SKM-1 treated with dmso at 0.1 percent for 144 hours (cell line): ENCODE results near the gene DLEU7.

ENCODE experiments used
- DNase-seq: peaks from one replicate; lab custom pipeline; 2025; ENCODE audit not compliant: unreplicated experiment; lab: John Stamatoyannopoulos, UW

DLEU7 gene

DNA sequence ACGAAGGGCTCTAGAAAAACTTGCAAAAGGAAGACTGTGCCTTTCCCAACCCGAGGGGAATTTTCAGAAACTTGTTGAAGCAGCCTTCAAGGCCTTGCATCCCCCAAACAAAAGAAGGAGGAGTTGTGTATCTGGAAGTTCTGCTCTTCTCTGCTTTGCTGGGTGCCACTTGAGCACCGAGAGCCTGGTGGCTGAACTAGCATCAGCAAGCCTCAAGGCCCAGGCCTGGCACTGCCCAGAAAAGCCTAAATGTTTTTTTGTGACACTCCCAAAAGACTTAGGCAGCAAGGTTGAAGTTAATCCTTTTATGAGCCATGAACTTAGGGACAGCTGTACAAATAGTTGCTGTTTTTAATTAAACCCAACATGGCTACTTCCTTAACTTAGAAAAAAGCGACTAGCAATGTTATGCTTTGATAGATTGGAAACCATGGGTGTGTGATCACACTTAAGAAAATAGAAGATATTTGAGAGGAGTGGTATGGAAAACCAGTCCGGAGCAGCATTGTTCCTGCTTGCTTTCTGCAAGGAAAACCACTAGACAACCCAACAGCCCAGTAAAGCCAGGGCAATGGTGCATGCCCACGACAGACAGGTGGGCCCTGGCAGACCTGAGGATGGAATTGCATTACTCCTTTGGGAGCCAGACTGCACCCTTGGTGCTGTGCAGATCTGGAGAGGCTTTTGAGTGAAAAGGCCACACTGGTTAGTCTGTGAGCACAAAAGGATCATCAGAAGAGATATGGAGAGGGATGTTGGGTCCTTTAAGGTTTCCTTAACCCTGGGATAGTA, 788 bp upstream of the DLEU7 start:
- no peak for DNase-seq

DNA sequence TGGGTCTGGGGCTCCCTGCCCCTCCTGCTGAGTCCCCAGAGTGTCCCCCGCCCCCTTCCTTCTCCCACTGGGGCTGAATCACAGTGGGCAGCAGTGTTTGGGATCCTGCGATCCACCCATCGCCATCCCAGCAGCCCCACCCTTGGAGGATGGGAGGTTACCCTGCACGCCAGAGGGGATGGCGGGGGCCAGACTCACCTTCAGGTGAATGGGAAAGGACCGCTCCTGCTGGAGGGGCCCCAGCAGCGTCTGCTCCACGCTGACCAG, 569 bp downstream of the DLEU7 start:
- DNase-seq, result no peak

DNA sequence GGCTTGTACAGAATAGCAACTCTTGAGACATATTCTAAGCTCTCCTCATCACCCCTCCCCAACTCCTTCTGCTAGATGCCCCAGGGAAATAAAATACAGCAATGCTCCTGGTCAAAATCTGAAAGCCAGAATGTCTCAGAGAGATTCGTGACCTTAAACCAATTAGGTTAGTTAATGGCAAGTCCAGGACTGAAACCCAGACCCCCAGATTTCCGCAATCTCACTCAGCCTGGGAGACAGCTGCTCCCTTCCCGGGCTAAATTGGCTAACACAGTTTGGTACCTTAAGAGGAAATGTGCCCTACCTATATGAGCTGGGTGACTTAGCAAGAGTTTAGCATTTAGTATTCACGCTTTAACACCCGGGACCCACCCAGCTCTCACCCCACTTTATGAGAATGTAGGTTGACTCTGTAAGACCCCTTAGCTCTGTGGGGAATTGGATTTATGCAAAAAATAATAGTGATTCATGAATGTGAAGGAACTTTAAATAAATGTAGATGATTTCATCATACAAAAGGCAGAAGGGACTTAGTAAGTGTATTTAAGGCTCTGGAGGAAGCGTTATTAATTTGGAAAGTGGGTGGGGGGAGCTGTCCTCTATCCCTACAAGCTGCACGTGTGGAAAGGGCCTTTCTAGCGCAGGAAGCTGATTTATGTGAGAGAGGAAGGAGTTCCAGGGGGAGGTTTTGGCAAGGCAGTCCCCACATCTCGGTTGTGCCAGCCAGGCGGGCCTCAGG, 1.1 kb downstream of the DLEU7 start:
- DNase-seq, result no peak

DNA sequence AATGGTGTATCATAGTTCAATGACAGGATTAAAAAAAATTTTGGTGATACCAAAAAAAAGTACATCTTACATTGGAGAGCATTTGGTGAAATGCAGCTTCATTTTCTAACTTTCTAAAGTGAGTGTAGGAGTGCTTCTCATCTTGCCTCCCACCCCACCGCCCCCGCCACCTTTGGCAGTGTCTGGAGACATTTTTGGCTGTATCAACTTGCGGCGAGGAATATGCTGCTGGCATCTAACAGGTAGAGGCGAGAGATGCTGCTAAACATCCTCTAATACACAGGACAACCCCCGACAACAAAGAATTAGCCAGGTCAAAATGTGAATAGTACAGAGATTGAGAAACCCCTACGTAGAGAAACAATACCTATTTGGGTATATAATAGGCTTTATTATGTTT, 1.7 kb downstream of the DLEU7 start:
- no peak for DNase-seq

DNA sequence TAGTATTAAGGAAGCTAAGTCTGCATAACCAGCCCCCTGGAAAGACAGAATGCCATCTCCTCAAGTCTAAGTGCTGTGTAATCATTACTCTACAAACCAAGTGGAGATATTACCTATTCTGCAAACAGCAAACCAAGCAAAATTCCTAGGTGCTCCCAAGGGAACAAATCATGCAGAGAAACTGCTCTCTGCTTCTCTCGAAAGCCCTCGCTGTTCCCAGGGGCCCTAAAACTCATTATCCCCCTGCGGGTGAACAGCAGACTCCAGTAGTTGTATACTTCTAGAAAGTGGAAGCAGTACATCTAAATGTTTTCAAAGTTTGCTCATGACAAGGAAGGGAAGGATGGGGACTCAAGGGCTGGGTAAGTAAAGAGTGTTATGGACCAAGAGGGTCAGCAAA, 3.2 kb downstream of the DLEU7 start:
- no peak for DNase-seq

DNA sequence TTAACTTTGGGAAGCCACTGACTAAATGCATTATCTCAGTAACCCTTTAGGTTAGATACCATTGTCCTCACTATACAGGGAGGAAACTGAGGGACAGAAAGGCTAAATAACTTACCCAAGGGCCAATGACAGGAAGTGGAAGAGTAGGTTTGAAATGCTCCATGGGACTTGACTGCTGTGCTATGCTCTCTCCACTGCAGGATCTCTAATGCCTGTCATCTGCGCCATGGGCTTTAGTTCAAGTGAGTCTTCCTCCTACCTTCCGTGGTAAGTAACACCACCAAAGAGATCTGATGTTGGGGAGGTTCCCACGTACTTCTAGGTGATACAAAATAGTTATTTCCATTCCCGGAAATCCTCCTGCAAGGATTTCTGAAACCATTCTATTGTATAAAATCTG, 3.7 kb downstream of the DLEU7 start:
- no peak for DNase-seq

DNA sequence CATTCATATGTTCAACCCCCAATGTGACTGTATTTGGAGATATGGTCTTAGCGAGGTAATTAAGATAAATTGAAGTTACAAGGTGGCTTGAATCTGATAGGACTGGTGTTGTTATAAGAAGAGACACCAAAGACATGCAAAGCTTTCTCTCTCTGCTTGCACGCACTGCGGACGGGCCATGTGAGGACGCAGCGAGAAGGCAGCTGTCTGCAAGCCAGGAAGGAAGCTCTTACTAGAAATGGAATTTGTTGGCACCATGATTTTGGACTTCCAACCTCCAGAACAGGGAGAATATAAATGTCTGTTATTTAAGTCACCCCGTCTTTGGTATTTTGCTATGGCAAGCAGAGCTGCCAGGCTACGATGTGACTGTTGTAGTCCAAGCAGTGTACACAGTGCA, 4.8 kb downstream of the DLEU7 start:
- DNase-seq, result no peak

DNA sequence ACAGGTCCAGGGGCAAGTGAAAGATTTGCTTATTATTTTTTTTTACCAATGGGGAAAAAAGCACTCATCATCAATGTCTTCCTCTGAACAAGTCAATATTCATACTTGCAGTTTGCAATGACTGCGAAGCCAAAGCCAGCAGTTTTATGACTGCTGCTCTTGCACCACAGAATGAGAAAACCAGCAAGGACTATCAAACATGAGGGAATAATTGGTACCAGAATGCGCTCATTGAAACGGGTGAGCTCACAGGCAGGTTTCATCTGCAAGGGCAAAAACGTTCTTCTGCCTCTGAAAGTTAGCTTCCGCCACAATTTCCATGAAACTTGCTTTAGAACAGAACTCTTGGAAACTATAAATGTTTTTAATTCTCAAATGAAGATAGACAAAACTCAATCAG, 5.5 kb downstream of the DLEU7 start:
- no peak for DNase-seq

DNA sequence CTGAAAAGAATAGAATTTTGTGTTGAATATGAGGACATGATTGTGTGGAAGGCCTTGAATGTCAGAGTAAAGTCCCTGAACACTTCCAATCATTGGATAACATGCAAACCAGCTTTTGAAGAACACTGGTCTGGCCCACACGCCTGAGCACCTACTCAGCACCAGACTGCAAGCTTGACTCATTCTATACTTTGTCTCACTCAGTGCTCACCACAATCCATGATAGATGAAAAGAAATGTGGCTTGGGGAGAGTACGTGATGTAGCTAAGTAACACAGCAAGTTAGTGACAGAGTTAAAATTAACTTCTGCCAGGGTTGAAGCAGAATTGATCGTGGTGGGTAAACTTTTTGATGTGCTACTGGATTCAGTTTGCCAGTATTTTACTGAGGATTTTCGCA, 12.0 kb downstream of the DLEU7 start:
- no peak for DNase-seq

DNA sequence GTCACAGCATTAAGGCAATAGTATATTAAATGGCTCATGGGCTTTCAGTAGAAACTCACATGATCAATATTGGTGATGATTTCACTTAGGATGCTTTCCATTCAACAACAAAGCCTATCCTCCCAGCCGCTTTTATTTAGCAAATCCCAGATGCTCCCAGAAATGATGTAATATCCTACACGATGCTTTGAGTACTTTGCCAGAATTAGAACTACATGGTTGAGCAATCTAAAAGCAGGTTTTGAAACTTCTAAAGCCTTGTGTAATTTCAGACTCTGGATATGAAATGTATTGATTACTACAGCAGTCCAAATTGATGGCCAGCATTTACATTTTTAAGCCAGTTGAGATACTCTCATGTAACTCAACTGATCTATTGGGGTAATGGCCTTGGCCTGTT, 13.6 kb downstream of the DLEU7 start:
- DNase-seq, result peak; percentile 48

DNA sequence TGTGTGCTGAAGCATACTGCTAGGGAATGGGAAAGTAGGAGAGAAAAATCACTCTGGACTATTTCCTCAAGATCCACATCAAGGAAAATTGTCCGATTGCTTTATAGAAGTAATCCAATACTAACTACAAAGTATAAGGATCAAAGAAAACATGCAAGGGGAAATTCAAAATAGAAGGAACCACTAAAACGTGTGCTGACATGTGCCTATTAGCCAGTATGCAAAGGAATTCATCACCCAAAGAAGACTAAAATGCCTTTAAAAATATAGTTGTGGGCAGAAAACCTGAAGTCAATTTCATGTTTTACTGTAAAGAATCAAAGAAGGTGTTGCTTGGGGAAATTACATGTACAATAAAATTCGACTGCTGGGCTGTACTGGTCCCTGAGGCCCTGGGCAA, 14.3 kb downstream of the DLEU7 start:
- DNase-seq, result no peak

DNA sequence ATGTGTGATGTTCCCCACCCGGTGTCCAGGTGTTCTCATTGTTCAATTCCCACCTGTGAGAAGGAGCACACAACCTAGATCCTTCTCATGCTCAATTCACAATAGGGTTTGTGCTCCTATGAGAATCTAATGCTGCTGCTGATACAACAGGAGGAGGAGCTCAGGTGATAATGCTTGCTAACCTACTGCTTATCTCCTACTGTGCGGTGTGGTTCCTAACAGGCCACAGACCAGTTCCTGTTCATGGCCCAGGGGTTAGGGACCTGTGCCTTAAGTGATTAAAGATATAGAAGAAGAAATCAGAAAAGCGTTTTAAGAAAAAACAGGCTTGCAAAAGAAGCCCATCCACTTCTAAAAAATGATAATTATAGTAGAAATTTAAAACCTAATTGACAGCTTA, 17.5 kb downstream of the DLEU7 start:
- no peak for DNase-seq

DNA sequence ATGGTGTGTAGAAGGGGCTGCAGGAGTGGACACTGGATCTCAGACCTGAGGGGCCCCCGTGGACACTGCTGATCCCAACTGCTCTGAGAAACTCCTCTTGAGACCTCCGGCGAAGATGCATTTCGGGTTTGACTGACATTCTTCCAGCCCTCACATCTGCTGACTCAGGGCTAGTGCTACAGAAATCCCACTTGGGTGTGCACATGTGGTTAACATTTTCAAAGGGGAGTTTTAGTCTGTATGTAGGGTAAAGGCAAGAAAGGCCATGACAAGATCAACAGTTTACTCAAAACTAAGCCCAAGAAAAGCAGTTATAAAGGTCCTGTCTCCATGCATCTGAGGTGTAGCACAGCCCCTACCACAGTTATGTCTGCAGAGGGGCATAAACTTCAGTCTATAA, 31.2 kb downstream of the DLEU7 start:
- no peak for DNase-seq

DNA sequence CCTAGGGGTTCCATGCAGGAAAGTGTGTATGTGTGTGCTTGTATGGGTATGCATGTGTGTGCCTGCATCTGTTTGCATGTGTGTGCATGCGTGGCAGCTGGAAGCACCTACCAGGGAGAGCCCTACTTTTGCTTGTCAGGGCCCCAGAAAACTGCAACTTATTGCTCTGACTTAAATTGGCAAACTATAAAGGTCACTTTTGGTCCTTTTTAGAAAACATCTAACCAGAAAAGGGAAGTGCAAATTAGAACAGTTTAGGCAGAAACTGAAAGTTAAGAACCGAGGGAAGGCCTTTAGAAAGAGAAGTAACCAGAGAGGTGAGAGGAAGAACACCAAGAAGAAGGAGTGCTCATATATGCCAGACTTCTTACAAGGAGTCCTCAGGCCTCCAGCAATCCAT, 32.5 kb downstream of the DLEU7 start:
- peak; percentile 86 for DNase-seq

DNA sequence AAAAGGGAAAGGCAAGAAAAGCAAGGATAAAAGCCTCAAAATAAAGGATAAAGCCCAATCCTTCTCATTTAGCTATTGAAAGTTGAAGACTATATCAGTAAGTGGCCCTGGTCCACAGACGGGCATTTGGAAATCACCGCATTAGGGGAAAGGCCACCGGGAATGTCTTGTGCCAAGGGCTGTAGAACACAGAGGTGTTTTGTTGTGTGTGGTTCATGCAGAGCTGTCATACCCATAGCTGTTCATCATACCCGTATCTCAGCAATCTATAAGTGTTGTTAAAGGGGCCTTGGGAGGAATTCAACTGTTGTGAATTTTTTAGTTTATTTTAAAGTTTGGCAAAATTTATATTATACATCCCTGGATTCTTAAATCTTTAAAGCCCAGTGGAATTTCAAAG, 33.0 kb downstream of the DLEU7 start:
- DNase-seq, result no peak

DNA sequence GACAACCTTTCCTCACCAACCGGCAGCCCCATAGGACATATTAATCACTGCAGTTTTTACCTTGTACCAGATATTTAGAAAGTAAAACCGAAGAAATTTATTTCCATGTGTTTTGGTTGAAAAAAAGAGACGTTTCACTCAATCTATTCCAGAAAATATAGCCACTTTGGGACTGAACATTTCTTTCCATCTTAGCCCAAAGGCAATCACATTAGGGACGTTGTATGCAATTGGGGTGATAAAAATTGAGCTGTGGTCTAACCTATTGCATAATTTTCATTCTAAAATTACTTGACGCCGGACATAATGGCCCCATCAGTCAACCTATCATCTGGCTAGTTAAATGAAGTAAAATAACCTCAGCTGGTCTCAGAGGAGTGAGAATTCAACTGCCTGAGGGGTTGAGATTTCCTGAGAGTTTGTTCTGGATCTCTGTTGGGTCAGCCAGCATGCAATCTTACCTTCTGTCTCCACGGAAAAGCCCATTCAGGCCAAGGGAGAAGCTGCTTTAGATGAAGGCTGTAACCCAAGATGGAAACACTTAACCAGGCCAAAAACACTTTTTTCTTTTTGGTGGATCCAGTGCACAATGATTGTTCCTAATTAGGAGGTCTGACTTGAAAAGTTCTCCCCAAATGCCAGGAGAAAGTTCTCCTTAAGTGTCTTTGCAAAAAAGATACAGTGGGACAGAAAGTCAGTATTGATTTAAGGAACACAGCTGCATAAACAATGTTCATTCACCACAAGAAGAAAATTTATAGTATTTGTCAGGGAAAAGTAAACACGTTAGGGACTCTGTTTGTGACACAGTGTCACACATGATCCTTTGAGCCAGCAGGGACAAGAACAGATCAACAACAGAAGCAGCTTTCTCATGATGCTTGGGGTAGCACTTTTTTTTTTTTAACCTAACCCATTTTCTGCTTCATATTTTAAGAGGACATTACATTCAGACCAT, 34.1 kb downstream of the DLEU7 start:
- DNase-seq, result no peak

DNA sequence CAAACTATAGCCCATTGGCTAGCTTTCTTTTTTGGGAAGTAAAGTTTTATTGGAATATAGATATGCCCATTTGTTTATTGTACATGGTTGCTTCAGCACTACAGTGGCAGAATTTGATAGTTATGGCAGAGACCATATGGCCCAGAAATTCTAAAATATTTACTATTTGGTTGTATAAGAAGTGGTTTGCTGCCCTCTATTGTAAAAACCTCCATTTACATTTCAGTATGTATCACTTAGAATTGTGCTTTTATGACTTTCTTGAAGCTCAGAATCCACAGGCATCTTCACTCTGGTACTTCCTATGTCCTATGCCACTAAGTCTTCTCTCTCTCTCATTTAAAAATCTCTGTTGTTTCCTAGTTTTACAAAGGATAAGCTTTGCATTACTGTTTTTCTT, 37.7 kb downstream of the DLEU7 start:
- DNase-seq, result peak; percentile 8

DNA sequence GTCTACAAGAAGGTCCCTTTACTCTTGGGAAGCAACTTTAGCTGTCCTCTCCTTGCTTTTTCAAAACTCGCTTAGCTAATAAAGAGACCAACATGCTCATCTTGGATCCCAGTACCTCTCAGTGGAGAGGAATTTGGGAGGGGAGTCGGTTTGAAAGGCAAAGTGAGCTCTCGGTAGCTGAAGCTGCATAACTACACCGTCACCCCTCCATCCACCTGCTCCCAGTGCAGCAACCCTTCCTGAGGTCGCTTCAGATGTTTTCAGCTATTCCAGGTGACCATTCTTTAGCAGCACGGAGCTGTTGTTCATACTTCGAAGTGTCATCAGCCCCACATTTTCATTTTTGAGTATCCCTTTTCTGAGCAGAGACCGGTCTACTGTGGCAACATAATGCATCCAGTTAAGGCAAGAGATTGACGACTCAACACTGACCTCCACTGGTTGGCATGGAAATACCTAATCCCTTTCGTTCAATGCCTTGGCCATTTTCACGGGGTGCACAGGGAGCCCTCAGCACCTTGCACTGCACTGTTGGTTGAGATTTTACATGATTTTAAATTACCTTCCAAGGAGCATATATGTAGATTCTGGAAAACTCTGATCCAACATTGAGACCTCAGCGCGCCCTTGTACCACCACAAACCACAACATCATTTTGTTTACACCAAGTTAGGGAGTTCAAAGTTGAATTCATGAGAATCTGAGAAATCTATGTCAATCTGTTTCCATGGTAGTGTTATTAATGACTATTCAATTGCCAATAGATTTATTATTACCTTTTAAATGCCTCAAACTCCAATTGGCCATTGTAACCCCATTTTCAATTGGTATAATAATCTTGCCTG, 42.2 kb downstream of the DLEU7 start:
- DNase-seq, result peak; percentile 34

DNA sequence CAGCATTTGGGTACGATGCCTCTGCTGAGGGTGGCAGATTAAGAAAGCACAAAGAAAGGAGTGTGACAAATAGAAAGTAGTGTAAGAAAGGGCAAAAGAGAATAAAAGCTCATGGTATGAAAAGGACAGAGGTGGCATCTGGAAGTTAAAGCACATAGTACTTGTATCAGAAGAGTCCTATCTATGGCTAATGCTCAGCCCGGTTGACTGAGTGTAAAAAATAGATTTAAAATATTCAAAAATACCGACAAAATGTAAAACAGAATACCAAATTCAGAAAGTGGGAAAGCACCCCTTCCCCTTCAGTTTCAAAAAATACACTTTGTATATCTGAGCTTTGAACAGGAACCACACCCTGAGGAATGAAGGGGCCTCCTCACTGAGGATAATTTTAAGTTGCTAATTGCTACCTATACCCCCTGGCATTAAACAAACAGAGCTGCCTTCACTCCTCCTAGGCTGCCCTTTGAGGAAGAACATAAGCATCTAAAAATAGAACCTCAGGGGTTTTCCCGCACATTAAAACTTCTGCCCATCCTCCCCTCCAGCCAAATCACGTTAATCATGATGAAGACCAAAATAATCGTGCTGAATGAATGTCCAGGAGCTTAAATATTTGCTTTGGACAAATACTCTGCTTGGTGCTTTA, 43.3 kb downstream of the DLEU7 start:
- DNase-seq, result no peak

DNA sequence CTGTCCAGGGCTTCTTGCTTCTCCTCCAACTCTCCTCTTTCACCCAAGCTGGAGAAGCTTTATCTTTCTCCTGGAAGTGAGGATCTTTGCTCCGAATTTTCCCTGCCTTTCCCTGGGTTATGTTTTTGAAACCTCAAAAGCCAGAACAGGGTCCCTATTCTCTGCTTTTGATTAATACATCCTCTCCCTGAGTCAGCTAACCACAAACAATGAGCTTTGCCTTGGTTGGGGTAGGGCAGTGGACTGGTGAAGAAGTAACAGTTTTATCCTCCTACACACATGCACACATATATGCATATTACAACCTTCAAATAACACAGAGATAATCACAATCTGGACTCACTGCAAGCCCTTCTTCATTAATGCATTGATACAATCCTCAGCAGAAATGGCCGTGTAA, 44.6 kb downstream of the DLEU7 start:
- no peak for DNase-seq
